Gastrocnemius medialis (tissue), 4 donors: ENCODE data around the gene CNOT10. TPM values are rescaled to one million over a fixed set of nuclear protein-coding genes. Genes with fewer than 3 reads are reported as not detected.

ENCODE experiments used
- ATAC-seq, 2 donors: fragments of 150-250 bp; one replicate each; pipeline ENCODE4 v1.9.1; 2016
- DNase-seq, 2 donors: peaks; one replicate each; pipeline ENCODE4 v3.0.0-alpha.2; 2019
- H3K27ac ChIP-seq, 4 donors: fragments of 200-600 bp; sonication (generic); 1 replicate in 1 of 4; 2 replicates in 3 of 4; pipeline ENCODE4 v1.5.1; 2016 to 2018; ENCODE audit warnings: mild to moderate bottlenecking in 2 of 4, moderate library complexity in 1 of 4
- H3K27me3 ChIP-seq, 3 donors: fragments of 200-600 bp; sonication (generic) in 2 of 3; 1 replicate in 1 of 3; 2 replicates in 2 of 3; pipeline versions ENCODE4 v1.5.1 to v1.6.0; 2016 to 2019; ENCODE audit warnings: mild to moderate bottlenecking in 1 of 3, moderate library complexity in 1 of 3
- H3K36me3 ChIP-seq, 2 donors: fragments of 200-600 bp; sonication (generic) in 1 of 2; one replicate each; pipeline ENCODE4 v1.5.1; 2017 to 2018
- H3K4me1 ChIP-seq, 2 donors: fragments of 200-600 bp; sonication (generic) in 1 of 2; one replicate each; pipeline ENCODE4 v1.5.1; 2016 to 2017; ENCODE audit warnings: mild to moderate bottlenecking in 2 of 2
- H3K4me3 ChIP-seq, 4 donors: fragments of 200-600 bp; sonication (generic) in 3 of 4; 1 replicate in 1 of 4; 2 replicates in 3 of 4; pipeline ENCODE4 v1.5.1; 2016 to 2019; ENCODE audit warnings: mild to moderate bottlenecking in 2 of 4
- H3K9me3 ChIP-seq, 3 donors: fragments of 200-600 bp; sonication (generic) in 2 of 3; 1 replicate in 1 of 3; 2 replicates in 2 of 3; pipeline ENCODE4 v1.5.1; 2016 to 2019
- POLR2A ChIP-seq, 2 donors: fragments of 450-650 bp; IDR thresholded peaks; one replicate each; pipeline ENCODE4 v1.6.1; 2017; ENCODE audit warnings: antibody characterized with exemption in 2 of 2, mild to moderate bottlenecking in 2 of 2, moderate library complexity in 2 of 2
- in situ Hi-C, 4 donors: fragments of 200-750 bp; cut with MboI; loops; one replicate each; pipeline versions ENCODE4 v1.15.0 to v1.8.0; 2017; ENCODE audit warnings: low sequenced_read_pairs in 4 of 4
- intact Hi-C: fragments of 100-400 bp; cut with DNase I; formaldehyde crosslinking; loops from one replicate; pipeline ENCODE4 v1.15.1; 2023; ENCODE audit warnings: low total_unique reads
- total RNA-seq, 4 donors: library from RNA; depleted of rRNA; stranded (reverse); fragments of >200 nt; gene quantifications; one replicate each; pipeline versions ENCODE4 v1.1.0 to v1.2.3, GENCODE V29; 2016
- TF ChIP-seq, protein P1 (sequence below), 5 experiments: fragments of 450-650 bp in 3 of 5; fragments of 200-600 bp in 2 of 5; sonication (generic) in 2 of 5; IDR thresholded peaks in 4 of 5; conservative IDR thresholded peaks in 1 of 5; 1 replicate in 4 of 5; 2 replicates in 1 of 5; pipeline ENCODE4 v1.5.1; 2016 to 2019; ENCODE audit warnings: antibody characterized with exemption in 5 of 5, mild to moderate bottlenecking in 3 of 5, moderate library complexity in 3 of 5

CNOT10 gene
- total RNA-seq, 4 donors from 2014 or later: 10.2 to 16.8 (median 10.9) TPM

DNA sequence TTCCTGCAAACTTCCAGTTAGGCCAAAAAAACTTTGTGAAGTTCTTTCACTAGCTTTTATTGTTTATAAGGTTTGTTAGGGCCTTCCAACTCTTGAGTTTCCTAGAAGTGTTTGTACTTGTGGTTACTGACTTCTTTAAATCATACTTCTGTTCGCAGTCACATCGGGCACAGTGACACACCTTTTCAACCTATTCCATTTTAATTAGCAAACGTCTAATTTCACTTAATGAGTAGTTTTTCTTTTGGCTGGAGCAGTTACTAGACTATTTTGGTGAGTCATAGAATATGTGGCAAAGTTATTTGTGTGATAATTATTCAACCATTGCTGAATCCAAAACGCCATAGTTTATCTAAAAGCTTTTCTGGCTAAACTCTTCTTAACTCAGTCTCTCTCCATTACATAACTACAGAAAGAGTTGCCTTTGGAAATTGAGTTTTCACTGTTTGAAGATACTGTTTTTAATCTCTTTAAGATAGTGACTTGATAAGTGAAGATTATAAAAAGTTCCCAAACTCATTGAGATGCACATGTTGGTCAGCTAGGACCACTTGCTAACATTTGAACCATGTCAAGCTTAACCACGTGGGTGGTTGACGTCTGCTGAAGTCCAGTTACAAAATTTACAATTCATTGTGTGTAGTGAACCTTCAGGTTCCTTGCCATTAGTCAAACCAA lies 21.5 kb downstream of the CNOT10 start:
- Histone ChIP-seq H3K27me3 (no peaks in the 10 kb centered on the region), H3K4me3 (no peak overlapping the region), H3K4me1 (no peaks in the 10 kb centered on the region), H3K9me3 (no peaks in the 10 kb centered on the region), H3K27ac (no peak overlapping the region), H3K36me3 (peaks cover 0 to 25% of the 10 kb centered on the region in 2 donors)
- TF ChIP-seq, protein P1, sequence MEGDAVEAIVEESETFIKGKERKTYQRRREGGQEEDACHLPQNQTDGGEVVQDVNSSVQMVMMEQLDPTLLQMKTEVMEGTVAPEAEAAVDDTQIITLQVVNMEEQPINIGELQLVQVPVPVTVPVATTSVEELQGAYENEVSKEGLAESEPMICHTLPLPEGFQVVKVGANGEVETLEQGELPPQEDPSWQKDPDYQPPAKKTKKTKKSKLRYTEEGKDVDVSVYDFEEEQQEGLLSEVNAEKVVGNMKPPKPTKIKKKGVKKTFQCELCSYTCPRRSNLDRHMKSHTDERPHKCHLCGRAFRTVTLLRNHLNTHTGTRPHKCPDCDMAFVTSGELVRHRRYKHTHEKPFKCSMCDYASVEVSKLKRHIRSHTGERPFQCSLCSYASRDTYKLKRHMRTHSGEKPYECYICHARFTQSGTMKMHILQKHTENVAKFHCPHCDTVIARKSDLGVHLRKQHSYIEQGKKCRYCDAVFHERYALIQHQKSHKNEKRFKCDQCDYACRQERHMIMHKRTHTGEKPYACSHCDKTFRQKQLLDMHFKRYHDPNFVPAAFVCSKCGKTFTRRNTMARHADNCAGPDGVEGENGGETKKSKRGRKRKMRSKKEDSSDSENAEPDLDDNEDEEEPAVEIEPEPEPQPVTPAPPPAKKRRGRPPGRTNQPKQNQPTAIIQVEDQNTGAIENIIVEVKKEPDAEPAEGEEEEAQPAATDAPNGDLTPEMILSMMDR (IDR thresholded peaks at IDR 0.05 in 4 of 5, conservative IDR thresholded peaks at IDR 0.05 in 1 of 5): no peak
- TF ChIP-seq POLR2A (IDR thresholded peaks at IDR 0.05): no peak
- no peak for DNase-seq
- intact Hi-C loops: no loop called here
- in situ Hi-C loops: no loop called here
- ATAC-seq: no peak

DNA sequence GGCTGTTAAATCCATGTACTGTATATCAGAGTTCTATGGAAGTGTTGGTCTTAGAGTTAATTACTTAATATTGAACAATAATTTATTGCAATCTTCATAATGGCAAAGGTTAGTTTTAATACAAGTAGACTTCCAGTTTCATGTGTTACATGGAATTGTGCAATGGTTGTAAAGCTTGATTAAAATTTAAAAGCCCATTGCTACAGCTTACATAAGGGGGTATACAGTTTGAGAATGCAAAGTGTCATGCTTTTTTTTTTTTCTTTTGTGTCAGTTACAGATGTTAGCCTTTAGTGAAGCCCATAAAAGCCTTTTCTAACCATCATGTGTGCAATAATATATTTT lies 22.0 kb downstream of the CNOT10 start:
- no peak for DNase-seq
- H3K4me3 ChIP-seq: no peak overlapping the region
- no peaks in the 10 kb centered on the region for H3K27me3 ChIP-seq
- intact Hi-C loops: no loop called here
- peaks cover 0 to 30% of the 10 kb centered on the region in 2 donors for H3K36me3 ChIP-seq
- H3K4me1 ChIP-seq: no peaks in the 10 kb centered on the region
- in situ Hi-C loops: no loop called here
- H3K27ac ChIP-seq: no peak overlapping the region
- no peak for ATAC-seq
- no peaks in the 10 kb centered on the region for H3K9me3 ChIP-seq
- TF ChIP-seq, protein P1 (IDR thresholded peaks at IDR 0.05 in 4 of 5, conservative IDR thresholded peaks at IDR 0.05 in 1 of 5): no peak
- no peak for TF ChIP-seq POLR2A (IDR thresholded peaks at IDR 0.05)

DNA sequence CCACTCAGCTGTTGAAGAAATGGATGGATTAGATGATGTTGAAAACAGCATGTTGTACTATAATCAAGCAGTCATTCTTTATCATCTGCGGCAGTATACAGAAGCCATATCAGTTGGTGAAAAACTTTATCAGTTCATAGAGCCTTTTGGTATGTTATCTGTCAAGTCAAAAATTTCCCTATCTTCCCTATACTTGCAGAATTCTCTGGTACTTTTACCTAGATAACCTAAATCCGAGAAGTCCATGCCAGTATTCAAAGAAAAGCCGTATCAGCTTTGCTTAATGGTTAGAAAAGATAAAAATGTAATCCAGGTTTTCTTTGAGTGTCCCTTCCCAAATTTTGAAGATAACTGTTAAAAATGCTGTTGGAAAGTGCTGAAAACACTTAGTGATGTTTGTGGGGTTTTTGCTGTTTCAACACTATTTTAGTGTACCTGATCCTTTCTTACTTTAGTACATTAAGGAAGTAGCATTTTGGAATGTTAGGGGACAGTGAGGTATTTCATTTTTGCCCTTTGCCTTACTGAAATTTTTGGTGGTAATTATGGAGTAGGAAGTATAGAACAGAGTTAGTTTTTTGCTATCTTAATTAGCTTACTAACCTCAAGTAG lies 23.8 kb downstream of the CNOT10 start:
- Histone ChIP-seq H3K27ac (no peak overlapping the region), H3K27me3 (no peaks in the 10 kb centered on the region), H3K4me3 (no peak overlapping the region), H3K9me3 (no peaks in the 10 kb centered on the region), H3K4me1 (no peaks in the 10 kb centered on the region), H3K36me3 (peaks cover 0 to 38% of the 10 kb centered on the region in 2 donors)
- in situ Hi-C loops: no loop called here
- DNase-seq (no peak), ATAC-seq (no peak)
- TF ChIP-seq POLR2A (IDR thresholded peaks at IDR 0.05): no peak
- TF ChIP-seq, protein P1 (IDR thresholded peaks at IDR 0.05 in 4 of 5, conservative IDR thresholded peaks at IDR 0.05 in 1 of 5): no peak
- intact Hi-C loops: no loop called here

DNA sequence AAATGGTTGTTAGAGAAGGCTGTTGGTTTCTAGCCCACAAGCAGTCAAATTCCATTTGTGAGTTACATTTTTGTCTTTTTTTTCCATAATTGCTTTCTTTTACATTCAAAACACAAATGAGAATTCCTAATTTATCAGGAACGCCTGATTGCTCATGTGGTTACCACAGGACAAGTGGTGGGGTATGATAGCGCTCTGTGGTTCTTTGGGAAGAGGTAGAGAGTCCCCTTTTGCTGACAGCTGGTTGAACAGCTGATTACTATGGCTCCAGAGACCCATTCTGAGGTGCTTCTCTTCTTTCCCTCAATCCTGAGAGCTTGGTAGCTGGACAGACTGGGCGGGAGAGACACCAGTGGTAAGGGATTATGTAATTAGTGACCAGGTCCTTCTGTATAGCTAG lies 24.4 kb downstream of the CNOT10 start:
- in situ Hi-C loops: no loop called here
- Histone ChIP-seq H3K4me1 (no peaks in the 10 kb centered on the region), H3K36me3 (peaks cover 0 to 38% of the 10 kb centered on the region in 2 donors), H3K4me3 (no peak overlapping the region), H3K27me3 (no peaks in the 10 kb centered on the region), H3K27ac (no peak overlapping the region), H3K9me3 (no peaks in the 10 kb centered on the region)
- intact Hi-C loops: no loop called here
- ATAC-seq (no peak), DNase-seq (no peak)
- TF ChIP-seq, protein P1 (IDR thresholded peaks at IDR 0.05 in 4 of 5, conservative IDR thresholded peaks at IDR 0.05 in 1 of 5): no peak
- no peak for TF ChIP-seq POLR2A (IDR thresholded peaks at IDR 0.05)
